ENCODE data around the gene CUX1.

- no peak for TF ChIP-seq POLR2AphosphoS5 (IDR thresholded peaks at IDR 0.05; ENCODE audit: low read depth, low read length)
- no peak for TF ChIP-seq TAF1 (IDR thresholded peaks at IDR 0.05; ENCODE audit: borderline replicate concordance, low read depth, low read length)
- TF ChIP-seq POLR2A (IDR thresholded peaks at IDR 0.05; ENCODE audit: low read depth, low read length): no peak
Measured at GRCh38 chr7:101877882-101878591, 60.6 kb downstream of the CUX1 start.

All from GM12892 (cell line).